K562 (cell line): Measurements from ENCODE around the gene LCE1B. TPM values are rescaled to one million over a fixed set of nuclear protein-coding genes. Genes with fewer than 3 reads are reported as not detected.

Experiments
- ATAC-seq: fragments of 200-7000 bp; cut with Tn5 transposase; 3 replicates; pipeline ENCODE4 v1.9.1; 2020; ENCODE audit warnings: moderate library complexity
- BruUV-seq: library from RNA; stranded (reverse); fragments of 400-500 nt; replicated peaks from 2 replicates; lab custom pipeline; 2021; lab: Mats Ljungman, UMichigan
- CTCF ChIA-PET: fragments of 300-600 bp; formaldehyde crosslinking; extraction: SDS; loops from one replicate; lab custom pipeline; 2021; ENCODE audit warnings: low intra/inter-chr PET ratio; lab: Yijun Ruan, JAX
- POLR2A ChIA-PET: fragments of 300-600, 350-650 bp; sonication (Branson Sonifier 250); formaldehyde crosslinking; extraction: SDS; loops from one replicate; lab custom pipeline; 2021; ENCODE audit warnings: antibody characterized with exemption, inconsistent platforms; lab: Yijun Ruan, JAX
- DNase-seq, 4 experiments: peaks; one replicate each; pipeline versions ENCODE4 v3.0.0 to v3.0.0-alpha.2; 2011 to 2018; ENCODE audit warnings: low spot score in 3 of 4, mixed read lengths in 3 of 4; ENCODE audit errors: extremely low read depth in 1 of 4
- FAIRE-seq: peaks from 2 replicates; lab custom pipeline; 2011; peaks lifted over from hg19 to GRCh38; lab: Jason Lieb, UNC
- H2AFZ ChIP-seq: 2 replicates; pipeline ENCODE4 v1.6.0; 2011; ENCODE audit warnings: low read depth, low read length, control low read depth, inconsistent platforms
- H3K27ac ChIP-seq: fragments of 200-600 bp; 3 replicates; pipeline ENCODE4 v1.8.0; 2011; ENCODE audit warnings: low read depth, mild to moderate bottlenecking, control low read depth, inconsistent platforms, low read length, moderate library complexity, mixed read lengths; ENCODE audit errors: extremely low read depth
- H3K27me3 ChIP-seq, 2 experiments: fragments of 300-600 bp in 1 of 2; 2 replicates in 1 of 2; 3 replicates in 1 of 2; pipeline versions ENCODE4 v1.6.0 to v1.8.0; 2011; ENCODE audit warnings: inconsistent platforms in 2 of 2, low read length in 2 of 2, mild to moderate bottlenecking in 1 of 2, mixed read lengths in 1 of 2, moderate library complexity in 1 of 2; ENCODE audit not compliant: control insufficient read depth in 2 of 2, insufficient read depth in 2 of 2
- H3K36me3 ChIP-seq: fragments of 300-600 bp; 3 replicates; pipeline ENCODE4 v1.8.0; 2011; ENCODE audit warnings: mild to moderate bottlenecking, low read length, inconsistent platforms; ENCODE audit not compliant: control insufficient read depth, insufficient read depth
- H3K4me1 ChIP-seq, 2 experiments: fragments of 200-600 bp in 1 of 2; replicated peaks in 1 of 2; 2 replicates in 1 of 2; 3 replicates in 1 of 2; pipeline versions ENCODE4 v1.5.1 to v1.8.0; 2011; ENCODE audit warnings: inconsistent platforms in 2 of 2, low read length in 2 of 2, mild to moderate bottlenecking in 1 of 2, mixed read lengths in 1 of 2, moderate library complexity in 1 of 2; ENCODE audit not compliant: control insufficient read depth in 2 of 2, insufficient read depth in 2 of 2
- H3K4me2 ChIP-seq: 2 replicates; pipeline ENCODE4 v1.6.1; 2011; ENCODE audit warnings: low read length, control low read depth, inconsistent platforms, mixed read lengths; ENCODE audit not compliant: insufficient read depth
- H3K4me3 ChIP-seq: fragments of 200-600 bp; sonication (generic), shearing (Covaris generic); 2 replicates; pipeline ENCODE4 v1.5.1; 2016; ENCODE audit warnings: control low read depth, inconsistent platforms
- H3K79me2 ChIP-seq: fragments of 200-600 bp; 3 replicates; pipeline ENCODE4 v1.8.0; 2011; ENCODE audit warnings: low read length, inconsistent platforms; ENCODE audit not compliant: control insufficient read depth, insufficient read depth
- H3K9ac ChIP-seq, 2 experiments: 2 replicates each; pipeline versions ENCODE4 v1.6.0 to v1.6.1; 2011; ENCODE audit warnings: low read depth in 2 of 2, low read length in 2 of 2, control low read depth in 1 of 2, inconsistent platforms in 1 of 2, mild to moderate bottlenecking in 1 of 2, mixed read lengths in 1 of 2; ENCODE audit not compliant: insufficient read depth in 1 of 2
- H3K9me1 ChIP-seq: one replicate; pipeline ENCODE4 v1.6.0; 2011; ENCODE audit warnings: inconsistent platforms, mild to moderate bottlenecking, low read length, moderate library complexity; ENCODE audit not compliant: control insufficient read depth, insufficient read depth
- H3K9me3 ChIP-seq: replicated peaks from 2 replicates; pipeline ENCODE4 v1.5.1; 2011; ENCODE audit warnings: low read depth, low read length, inconsistent platforms; ENCODE audit not compliant: control insufficient read depth, insufficient read depth
- H4K20me1 ChIP-seq: replicated peaks from 2 replicates; pipeline ENCODE4 v1.6.1; 2011; ENCODE audit warnings: low read length, inconsistent platforms, mixed read lengths; ENCODE audit not compliant: control insufficient read depth, insufficient read depth
- CCAR2 ChIP-seq: fragments of 200-400 bp; formaldehyde crosslinking; IDR thresholded peaks from 2 replicates; pipeline ENCODE4 v1.6.1; 2017; ENCODE audit warnings: mild to moderate bottlenecking, low read depth, low read length
- HMGN3 ChIP-seq: IDR thresholded peaks from 2 replicates; pipeline ENCODE4 v1.6.1; 2011; ENCODE audit warnings: borderline replicate concordance, low read depth, mild to moderate bottlenecking, mixed read lengths, low read length; ENCODE audit not compliant: insufficient read length; ENCODE audit errors: extremely low read depth
- MED1 ChIP-seq: sonication (generic); formaldehyde crosslinking; IDR thresholded peaks from 2 replicates; pipeline ENCODE4 v1.8.1; 2023; ENCODE audit warnings: missing genetic modification reagents, borderline replicate concordance
- RBM22 ChIP-seq: fragments of 200-400 bp; formaldehyde crosslinking; IDR thresholded peaks from 2 replicates; pipeline ENCODE4 v1.6.1; 2018; ENCODE audit warnings: low read length, low read depth; ENCODE audit not compliant: poor library complexity, severe bottlenecking
- RUNX1 ChIP-seq: sonication (generic); IDR thresholded peaks from 2 replicates; pipeline ENCODE4 v1.6.1; 2016; ENCODE audit warnings: antibody characterized with exemption, low read depth
- TEAD2 ChIP-seq: fragments of 450-650 bp; IDR thresholded peaks from 2 replicates; pipeline ENCODE4 v1.6.1; 2016; ENCODE audit warnings: missing genetic modification characterization, control low read depth, missing compliant biosample characterization
- TRIM24 ChIP-seq, 2 experiments: fragments of 450-650 bp; IDR thresholded peaks; 2 replicates each; pipeline ENCODE4 v1.6.1; 2016
- ZBTB43 ChIP-seq: sonication (generic); formaldehyde crosslinking; IDR thresholded peaks from 2 replicates; pipeline ENCODE4 v1.8.0; 2023; ENCODE audit warnings: mild to moderate bottlenecking, missing genetic modification reagents
- ZFP36 ChIP-seq: fragments of 150-350 bp; IDR thresholded peaks from 2 replicates; pipeline ENCODE4 v1.6.1; 2018; ENCODE audit warnings: low read length, low read depth; ENCODE audit not compliant: partially characterized antibody
- ZNF449 ChIP-seq: fragments of 250-450 bp; sonication (Bioruptor Pico); IDR thresholded peaks from 2 replicates; pipeline ENCODE4 v1.8.0; 2022; ENCODE audit warnings: moderate library complexity, mild to moderate bottlenecking, inconsistent platforms
- ZNF561 ChIP-seq: fragments of 450-650 bp; formaldehyde crosslinking; conservative IDR thresholded peaks from 2 replicates; pipeline ENCODE4 v1.4.0; 2020; ENCODE audit warnings: mild to moderate bottlenecking, moderate library complexity
- ZNF668 ChIP-seq: fragments of 250-450 bp; sonication (Bioruptor Pico); IDR thresholded peaks from 2 replicates; pipeline ENCODE4 v1.8.0; 2022; ENCODE audit warnings: mild to moderate bottlenecking, inconsistent platforms
- ZNF707 ChIP-seq: fragments of 250-450 bp; sonication (Bioruptor Pico); conservative IDR thresholded peaks from 2 replicates; pipeline ENCODE4 v1.8.0; 2022; ENCODE audit warnings: inconsistent platforms, mild to moderate bottlenecking, moderate library complexity
- ZSCAN32 ChIP-seq: fragments of 450-650 bp; formaldehyde crosslinking; IDR thresholded peaks from 2 replicates; pipeline ENCODE4 v1.4.0; 2020; ENCODE audit warnings: mild to moderate bottlenecking, moderate library complexity
- WGBS: fragments of 100-300 bp; shearing (Covaris generic); methylation state at CpG from one replicate; pipeline ENCODE4 v1.1.6; 2016; ENCODE audit warnings: low coverage, mixed read lengths; ENCODE audit not compliant: insufficient coverage; ENCODE audit errors: missing lambda C conversion rate; 5-methylcytosine and 5-hydroxymethylcytosine counted together
- in situ Hi-C: fragments of 300-500 bp; cut with MboI; formaldehyde crosslinking; loops from 4 replicates; pipeline ENCODE4 v1.15.0; 2018; ENCODE audit warnings: inconsistent platforms, mixed read lengths
- intact Hi-C: fragments of 100-400 bp; cut with micrococcal nuclease; formaldehyde crosslinking; loops from 2 replicates; pipeline ENCODE4 v1.14.2; 2022
- polyA plus RNA-seq, 8 experiments: library from polyadenylated mRNA; depleted of rRNA in 4 of 8; stranded (reverse) in 5 of 8; unstranded in 3 of 8; fragments of >200 nt; fragmentation: Nextera tagmentation in 2 of 8; fragmentation: Illumina TruSeq in 1 of 8; extraction: Ambion mirVana in 2 of 8; extraction: Trizol in 1 of 8; gene quantifications; 2 replicates each; pipeline versions ENCODE4 v1.2.1 to v1.2.3, GENCODE V29; 2011 to 2014; ENCODE audit warnings: inconsistent platforms in 1 of 8, missing spikeins in 1 of 8
- total RNA-seq, 7 experiments: library from RNA; depleted of rRNA in 6 of 7; stranded (reverse); fragments of >200 nt in 6 of 7; fragmentation: Illumina TruSeq in 2 of 7; extraction: Trizol in 2 of 7; gene quantifications; 2 replicates each; pipeline versions ENCODE4 v1.2.1 to v1.2.3, GENCODE V29; 2011 to 2021; ENCODE audit warnings: low replicate concordance in 1 of 7

The LCE1B gene
- total and polyA plus RNA-seq, 9 of the 15 experiments (the other 6 are each of a cell fraction or from before 2014, with no cell fraction given) = not detected

GRCh38 chr1:152806576-152806975 is 5.2 kb upstream of the LCE1B start, which contains the start of gene LCE1C:
LCE1C (minus strand) TSS chr1:152806651; CDS start chr1:152805478, 1,173 bp downstream.
- ChIA-PET POLR2A (interaction anchor here (1.0 kb wide), 1 partner anchor 119 kb away, joined by 3 read pairs; no protein-coding TSS in a partner anchor), CTCF (no interaction called here)
- in situ Hi-C loops (no loop called here), intact Hi-C loops (no loop called here)
- Histone ChIP-seq H3K9me1 (no peaks in the 10 kb centered on the region), H3K36me3 (no peaks in the 10 kb centered on the region), H2AFZ (no peak within 1 kb of the TSS), H3K27ac (no peak within 1 kb of the TSS), H4K20me1 (no peaks in the 10 kb centered on the region), H3K9ac (no peak within 1 kb of the TSS), H3K9me3 (no peaks in the 10 kb centered on the region), H3K4me3 (no peak within 1 kb of the TSS), H3K79me2 (no peaks in the 10 kb centered on the region), H3K4me1 (no peaks in the 10 kb centered on the region), H3K27me3 (no peaks in the 10 kb centered on the region), H3K4me2 (no peak within 1 kb of the TSS)
- 0% methylated on average over 3 of the region's 3 CpGs for WGBS
- FAIRE-seq = no peak
- no TSS peak for BruUV-seq
- TF ChIP-seq ZBTB43 (CRISPR knock-in tag) (no peak), ZSCAN32 (CRISPR knock-in tag) (no peak)
- no peak for DNase-seq
- no peak for ATAC-seq

- no peaks in the 10 kb centered on the region for H3K27me3 ChIP-seq
- FAIRE-seq (no peak), ATAC-seq (no peak), DNase-seq (no peak)
- intact Hi-C loops (no loop called here), in situ Hi-C loops (no loop called here)
- H3K4me1 ChIP-seq = no peaks in the 10 kb centered on the region
- no peak overlapping the region for H3K9ac ChIP-seq
- ChIA-PET CTCF (no interaction called here), POLR2A (no interaction called here)
- H3K9me1 ChIP-seq = no peaks in the 10 kb centered on the region
- H3K27ac ChIP-seq = no peak overlapping the region
- H3K4me2 ChIP-seq = no peak overlapping the region
- H3K4me3 ChIP-seq = no peak overlapping the region
- no peaks in the 10 kb centered on the region for H3K79me2 ChIP-seq
- H3K9me3 ChIP-seq = no peaks in the 10 kb centered on the region
- 5% methylated on average over 2 of the region's 2 CpGs for WGBS
- BruUV-seq = no TSS peak
- no peaks in the 10 kb centered on the region for H3K36me3 ChIP-seq
- H4K20me1 ChIP-seq = no peaks in the 10 kb centered on the region
- H2AFZ ChIP-seq = no peak overlapping the region
- no peak for TF ChIP-seq ZNF668 (CRISPR knock-in tag)
- no peak for TF ChIP-seq MED1 (CRISPR knock-in tag)
- no peak for TF ChIP-seq RUNX1
- no peak for TF ChIP-seq ZNF707 (CRISPR knock-in tag)
- no peak for TF ChIP-seq ZNF449
- TF ChIP-seq CCAR2 = no peak
- no peak for TF ChIP-seq ZFP36
- no peak for TF ChIP-seq RBM22
- no peak for TF ChIP-seq ZNF561
- TF ChIP-seq TEAD2 (tag) = no peak
- TF ChIP-seq TRIM24 (IDR thresholded peaks at IDR 0.05) = no peak
- TF ChIP-seq HMGN3 = no peak
Observed at GRCh38 chr1:152811050-152811449, 721 bp upstream of the LCE1B start.
